BE2C (cell line): ENCODE results near the gene MCL1.

Experiments
- DNase-seq: peaks from one replicate; pipeline ENCODE4 v3.0.0-alpha.2; 2020
- H3K27me3 ChIP-seq: fragments of 250-450 bp; sonication (Bioruptor Pico); 2 replicates; pipeline ENCODE4 v1.5.1; 2020; ENCODE audit warnings: mild to moderate bottlenecking
- H3K36me3 ChIP-seq: fragments of 250-450 bp; sonication (Bioruptor Pico); 2 replicates; pipeline ENCODE4 v1.5.1; 2020; ENCODE audit warnings: mild to moderate bottlenecking
- H3K4me1 ChIP-seq: fragments of 250-450 bp; sonication (Bioruptor Pico); 2 replicates; pipeline ENCODE4 v1.5.1; 2020
- H3K4me3 ChIP-seq: 2 replicates; pipeline ENCODE4 v1.5.1; 2011; ENCODE audit warnings: low read depth, low read length
- H3K9me3 ChIP-seq: fragments of 250-450 bp; sonication (Bioruptor Pico); 2 replicates; pipeline ENCODE4 v1.5.1; 2020
- CTCF ChIP-seq: IDR thresholded peaks from 2 replicates; pipeline ENCODE4 v1.5.1; 2012; ENCODE audit warnings: mild to moderate bottlenecking, low read depth, low read length

The MCL1 gene

GRCh38 chr1:150548632-150549495 is 30.5 kb downstream of the MCL1 start, which contains the start of gene ADAMTSL4:
Gene ADAMTSL4, plus strand, starts transcription at chr1:150549408. Its CDS starts 2,881 bp downstream, at chr1:150552289.
- peak within 1 kb of the TSS; percentile 61 for H3K4me3 ChIP-seq

GRCh38 chr1:150548324-150548631 is 31.1 kb downstream of the MCL1 start:
- no peak for DNase-seq
- no peaks in the 10 kb centered on the region for H3K27me3 ChIP-seq
- no peaks in the 10 kb centered on the region for H3K9me3 ChIP-seq
- no peak; the same call in 1 of the 2 replicates for TF ChIP-seq CTCF
- peak overlapping the region; percentile 61 for H3K4me3 ChIP-seq
- H3K36me3 ChIP-seq = no peaks in the 10 kb centered on the region
- H3K4me1 ChIP-seq = peaks cover 8% of the 10 kb centered on the region

More at GRCh38 chr1:150548632-150549495, 30.5 kb downstream of the MCL1 start, which contains the start of gene ADAMTSL4:
- Histone ChIP-seq H3K4me1 (peaks cover 8% of the 10 kb centered on the region), H3K9me3 (no peaks in the 10 kb centered on the region), H3K27me3 (no peaks in the 10 kb centered on the region), H3K36me3 (no peaks in the 10 kb centered on the region)
- DNase-seq = peak; percentile 70
- TF ChIP-seq CTCF = no peak

GRCh38 chr1:150546294-150546937 is 33.0 kb downstream of the MCL1 start:
- H3K36me3 ChIP-seq = no peaks in the 10 kb centered on the region
- no peaks in the 10 kb centered on the region for H3K9me3 ChIP-seq
- no peak overlapping the region for H3K4me3 ChIP-seq
- no peak for DNase-seq
- no peak for TF ChIP-seq CTCF
- H3K4me1 ChIP-seq = no peaks in the 10 kb centered on the region
- H3K27me3 ChIP-seq = no peaks in the 10 kb centered on the region

GRCh38 chr1:150545486-150546032 is 33.9 kb downstream of the MCL1 start:
- no peak overlapping the region for H3K4me3 ChIP-seq
- no peaks in the 10 kb centered on the region for H3K4me1 ChIP-seq
- TF ChIP-seq CTCF = no peak
- no peak for DNase-seq
- H3K9me3 ChIP-seq = no peaks in the 10 kb centered on the region
- H3K36me3 ChIP-seq = no peaks in the 10 kb centered on the region
- no peaks in the 10 kb centered on the region for H3K27me3 ChIP-seq

GRCh38 chr1:150544204-150544603 is 35.2 kb downstream of the MCL1 start:
- H3K27me3 ChIP-seq = no peaks in the 10 kb centered on the region
- no peak overlapping the region for H3K4me3 ChIP-seq
- H3K36me3 ChIP-seq = no peaks in the 10 kb centered on the region
- DNase-seq = no peak
- no peaks in the 10 kb centered on the region for H3K9me3 ChIP-seq
- no peaks in the 10 kb centered on the region for H3K4me1 ChIP-seq
- no peak for TF ChIP-seq CTCF
